Activated B cell treated with CpG ODN at 0.5 μM for 24 hours (primary cell): Measurements from ENCODE around the gene KDM4C. TPM values are rescaled to one million over a fixed set of nuclear protein-coding genes. Genes with fewer than 3 reads are reported as not detected.

ENCODE experiments used
- ATAC-seq: fragments of 200-7000 bp; cut with Tn5 transposase; one replicate; pipeline ENCODE4 v1.10.0; 2021; ENCODE audit warnings: low read depth, mild to moderate bottlenecking, moderate library complexity
- CTCF ChIA-PET: fragments of 350-600 bp; sonication (Branson Sonifier 250); formaldehyde crosslinking; loops from one replicate; lab custom pipeline; 2021; ENCODE audit warnings: antibody characterized with exemption; lab: Charles Lee
- POLR2A ChIA-PET: fragments of 350-600 bp; sonication (Branson Sonifier 250); formaldehyde crosslinking; loops from one replicate; lab custom pipeline; 2021; ENCODE audit warnings: antibody characterized with exemption; lab: Charles Lee
- DNase-seq: peaks from one replicate; pipeline ENCODE4 v3.0.0; 2022
- H3K27ac Mint-ChIP-seq: one replicate; pipeline ENCODE4 v1.8.0; 2020; ENCODE audit warnings: mixed read lengths
- H3K27me3 Mint-ChIP-seq: one replicate; pipeline ENCODE4 v1.8.0; 2021; ENCODE audit warnings: mixed read lengths
- H3K36me3 Mint-ChIP-seq: one replicate; pipeline ENCODE4 v1.8.0; 2021; ENCODE audit warnings: low read depth, mixed read lengths
- H3K4me1 Mint-ChIP-seq: one replicate; pipeline ENCODE4 v1.8.0; 2021; ENCODE audit warnings: mixed read lengths
- H3K4me3 Mint-ChIP-seq: one replicate; pipeline ENCODE4 v1.8.0; 2020; ENCODE audit warnings: mild to moderate bottlenecking, mixed read lengths
- H3K9me3 Mint-ChIP-seq: one replicate; pipeline ENCODE4 v1.8.0; 2020; ENCODE audit warnings: mixed read lengths
- CTCF ChIP-seq: fragments of 200-600 bp; IDR thresholded peaks from one replicate; pipeline ENCODE4 v1.8.0; 2022; ENCODE audit warnings: antibody characterized with exemption, mild to moderate bottlenecking
- intact Hi-C: fragments of 100-400 bp; cut with micrococcal nuclease; formaldehyde crosslinking; loops from one replicate; pipeline ENCODE4 v1.15.1; 2024
- total RNA-seq: library from RNA; stranded (reverse); gene quantifications from 2 replicates; pipeline ENCODE4 v1.2.3, GENCODE V29; 2022

KDM4C gene
- total RNA-seq, 1 donor from 2014 or later = 113 TPM

- POLR2A ChIA-PET = no interaction called here
- H3K27ac Mint-ChIP-seq = no peak overlapping the region
- ATAC-seq (no peak), DNase-seq (no peak)
- H3K4me3 Mint-ChIP-seq = no peak overlapping the region
- intact Hi-C loops = no loop called here
- no peaks in the 10 kb centered on the region for H3K9me3 Mint-ChIP-seq
- H3K36me3 Mint-ChIP-seq = peaks cover 86% of the 10 kb centered on the region
- TF ChIP-seq CTCF = no peak
- H3K27me3 Mint-ChIP-seq = no peaks in the 10 kb centered on the region
- H3K4me1 Mint-ChIP-seq = no peaks in the 10 kb centered on the region
- CTCF ChIA-PET = no interaction called here
Observed at GRCh38 chr9:7108936-7109335, 351.2 kb downstream of the KDM4C start.

GRCh38 chr9:7111413-7111812, 353.6 kb downstream of the KDM4C start:
- Mint-ChIP-seq H3K27me3 (no peaks in the 10 kb centered on the region), H3K27ac (no peak overlapping the region), H3K4me3 (no peak overlapping the region), H3K9me3 (no peaks in the 10 kb centered on the region), H3K36me3 (peaks cover 81% of the 10 kb centered on the region), H3K4me1 (peaks cover 1% of the 10 kb centered on the region)
- ATAC-seq = no peak
- intact Hi-C loops = no loop called here
- ChIA-PET POLR2A (no interaction called here), CTCF (no interaction called here)
- no peak for DNase-seq
- no peak for TF ChIP-seq CTCF

- no peak for ATAC-seq
- CTCF ChIA-PET = no interaction called here
- H3K4me3 Mint-ChIP-seq = no peak overlapping the region
- no peaks in the 10 kb centered on the region for H3K9me3 Mint-ChIP-seq
- intact Hi-C loops = loop anchor here (5.0 kb wide), 1 partner anchor 433 kb away; no protein-coding TSS in a partner anchor
- H3K27ac Mint-ChIP-seq = no peak overlapping the region
- TF ChIP-seq CTCF = no peak
- peaks cover 27% of the 10 kb centered on the region for H3K4me1 Mint-ChIP-seq
- no peaks in the 10 kb centered on the region for H3K27me3 Mint-ChIP-seq
- no peak for DNase-seq
- peaks cover 65% of the 10 kb centered on the region for H3K36me3 Mint-ChIP-seq
- POLR2A ChIA-PET = no interaction called here
Observed at GRCh38 chr9:7115606-7116005, 357.8 kb downstream of the KDM4C start.

GRCh38 chr9:7117676-7118561, 360.1 kb downstream of the KDM4C start:
- no peak for DNase-seq
- H3K36me3 Mint-ChIP-seq = peaks cover 61% of the 10 kb centered on the region
- H3K27me3 Mint-ChIP-seq = no peaks in the 10 kb centered on the region
- ChIA-PET CTCF (interaction anchor here (0.6 kb wide), 1 partner anchor 121 kb away, joined by 3 read pairs; no protein-coding TSS in a partner anchor), POLR2A (interaction anchor here (0.8 to 1.2 kb wide), 2 partner anchors 359 to 360 kb away, joined by 3 to 5 read pairs; partner anchors contain the start of gene KDM4C)
- peak; percentile 76 for ATAC-seq
- peak overlapping the region; percentile 62 for H3K27ac Mint-ChIP-seq
- TF ChIP-seq CTCF = no peak
- no peak overlapping the region for H3K4me3 Mint-ChIP-seq
- H3K9me3 Mint-ChIP-seq = peaks cover 3% of the 10 kb centered on the region
- peaks cover 38% of the 10 kb centered on the region for H3K4me1 Mint-ChIP-seq
- intact Hi-C loops = loop anchor here (5.0 kb wide), 1 partner anchor 436 kb away; no protein-coding TSS in a partner anchor

GRCh38 chr9:7118633-7119032, 360.9 kb downstream of the KDM4C start:
- Mint-ChIP-seq H3K4me1 (peaks cover 38% of the 10 kb centered on the region), H3K4me3 (peak overlapping the region; percentile 19), H3K27ac (peak overlapping the region; percentile 74), H3K27me3 (no peaks in the 10 kb centered on the region), H3K36me3 (peaks cover 62% of the 10 kb centered on the region), H3K9me3 (peaks cover 3% of the 10 kb centered on the region)
- ATAC-seq (peak; percentile 67), DNase-seq (no peak)
- ChIA-PET POLR2A (interaction anchor here (1.2 kb wide), 1 partner anchor 361 kb away, joined by 5 read pairs; the partner anchor contains the start of gene KDM4C), CTCF (no interaction called here)
- intact Hi-C loops = loop anchor here (5.0 kb wide), 1 partner anchor 436 kb away; no protein-coding TSS in a partner anchor
- no peak for TF ChIP-seq CTCF
